Activated naive CD8-positive, alpha-beta T cell treated with anti-CD3 and anti-CD28 coated beads, Interleukin-2, amount 10 ng/mL, durations not matched to agents 7 days and 5 days (primary cell): ENCODE measurements around the gene NLRP5. TPM values are rescaled to one million over a fixed set of nuclear protein-coding genes. Genes with fewer than 3 reads are reported as not detected.

Source experiments
- ATAC-seq: fragments of 150-1000 bp; cut with Tn5 transposase; one replicate; pipeline ENCODE4 v1.10.0; 2021; ENCODE audit warnings: low read depth, moderate library complexity
- POLR2A ChIA-PET: fragments of 350-600 bp; sonication (Branson Sonifier 250); formaldehyde crosslinking; loops from one replicate; lab custom pipeline; 2021; ENCODE audit warnings: antibody characterized with exemption; lab: Charles Lee
- DNase-seq: peaks from one replicate; pipeline ENCODE4 v3.0.0; 2021
- H3K27ac Mint-ChIP-seq: one replicate; pipeline ENCODE4 v1.8.0; 2022; ENCODE audit warnings: mild to moderate bottlenecking, mixed read lengths
- H3K27me3 Mint-ChIP-seq: one replicate; pipeline ENCODE4 v1.8.0; 2022; ENCODE audit warnings: mild to moderate bottlenecking, moderate library complexity, mixed read lengths
- H3K36me3 Mint-ChIP-seq: one replicate; pipeline ENCODE4 v1.8.0; 2021; ENCODE audit warnings: mild to moderate bottlenecking, mixed read lengths
- H3K4me1 Mint-ChIP-seq: one replicate; pipeline ENCODE4 v1.8.0; 2021; ENCODE audit warnings: mixed read lengths
- H3K4me3 Mint-ChIP-seq: one replicate; pipeline ENCODE4 v1.8.0; 2022; ENCODE audit warnings: mild to moderate bottlenecking, moderate library complexity, mixed read lengths
- H3K9me3 Mint-ChIP-seq: one replicate; pipeline ENCODE4 v1.8.0; 2021; ENCODE audit warnings: mixed read lengths
- total RNA-seq, 2 experiments: library from RNA; stranded (reverse); gene quantifications; one replicate each; pipeline ENCODE4 v1.2.3, GENCODE V29; 2021

The NLRP5 gene
- total RNA-seq, 2 experiments from 2014 or later = not detected

GRCh38 chr19:56106993-56107392 lies 120.4 kb downstream of the NLRP5 start:
- ATAC-seq (no peak), DNase-seq (no peak)
- Mint-ChIP-seq H3K27me3 (no peaks in the 10 kb centered on the region), H3K27ac (no peak overlapping the region), H3K9me3 (no peaks in the 10 kb centered on the region), H3K4me3 (no peak overlapping the region), H3K36me3 (peaks cover 2% of the 10 kb centered on the region), H3K4me1 (peaks cover 20% of the 10 kb centered on the region)
- POLR2A ChIA-PET = interaction anchor here (1.1 kb wide), 1 partner anchor 14 kb away, joined by 3 read pairs; the partner anchor contains the start of gene ZNF787

- Mint-ChIP-seq H3K4me3 (no peak overlapping the region), H3K27ac (no peak overlapping the region), H3K4me1 (peaks cover 25% of the 10 kb centered on the region), H3K9me3 (no peaks in the 10 kb centered on the region), H3K36me3 (peaks cover 2% of the 10 kb centered on the region), H3K27me3 (no peaks in the 10 kb centered on the region)
- POLR2A ChIA-PET = interaction anchor here (1.1 kb wide), 1 partner anchor 13 kb away, joined by 3 read pairs; the partner anchor contains the start of gene ZNF787
- no peak for DNase-seq
- ATAC-seq = no peak
These were observed 121.2 kb downstream of the NLRP5 start for GRCh38 chr19:56107626-56108351.

GRCh38 chr19:56108447-56109195 lies 122.0 kb downstream of the NLRP5 start:
- DNase-seq (no peak), ATAC-seq (no peak)
- no peaks in the 10 kb centered on the region for H3K27me3 Mint-ChIP-seq
- POLR2A ChIA-PET = interaction anchor here (1.1 kb wide), 1 partner anchor 12 kb away, joined by 3 read pairs; the partner anchor contains the start of gene ZNF787
- H3K36me3 Mint-ChIP-seq = peaks cover 4% of the 10 kb centered on the region
- H3K4me1 Mint-ChIP-seq = peaks cover 31% of the 10 kb centered on the region
- no peak overlapping the region for H3K4me3 Mint-ChIP-seq
- H3K9me3 Mint-ChIP-seq = no peaks in the 10 kb centered on the region
- H3K27ac Mint-ChIP-seq = no peak overlapping the region

- POLR2A ChIA-PET = no interaction called here
- ATAC-seq (no peak), DNase-seq (no peak)
- no peak overlapping the region for H3K4me3 Mint-ChIP-seq
- no peaks in the 10 kb centered on the region for H3K9me3 Mint-ChIP-seq
- H3K27me3 Mint-ChIP-seq = no peaks in the 10 kb centered on the region
- peaks cover 4% of the 10 kb centered on the region for H3K36me3 Mint-ChIP-seq
- no peak overlapping the region for H3K27ac Mint-ChIP-seq
- H3K4me1 Mint-ChIP-seq = peaks cover 32% of the 10 kb centered on the region
These were observed 122.7 kb downstream of the NLRP5 start for GRCh38 chr19:56109226-56109625.

GRCh38 chr19:56110515-56111448 lies 124.2 kb downstream of the NLRP5 start:
- POLR2A ChIA-PET = interaction anchor here (1.3 kb wide), 1 partner anchor 10 kb away, joined by 3 read pairs; the partner anchor contains the start of gene ZNF787

More at GRCh38 chr19:56110515-56111448, 124.2 kb downstream of the NLRP5 start:
- H3K9me3 Mint-ChIP-seq = no peaks in the 10 kb centered on the region
- no peak overlapping the region for H3K4me3 Mint-ChIP-seq
- H3K4me1 Mint-ChIP-seq = peaks cover 32% of the 10 kb centered on the region
- H3K36me3 Mint-ChIP-seq = peaks cover 4% of the 10 kb centered on the region
- DNase-seq (no peak), ATAC-seq (no peak)
- H3K27ac Mint-ChIP-seq = no peak overlapping the region
- H3K27me3 Mint-ChIP-seq = no peaks in the 10 kb centered on the region

Other genes with a start within 250 kb of the NLRP5 start
- gene NLRP9, start 248.4 kb upstream of the NLRP5 start, total RNA-seq = not detected
- gene RFPL4A, start 227.7 kb upstream of the NLRP5 start, total RNA-seq = not detected
- gene RFPL4AL1, start 217.7 kb upstream of the NLRP5 start, total RNA-seq = not detected
- gene NLRP11, start 154.8 kb upstream of the NLRP5 start, total RNA-seq = not detected
- not detected for gene NLRP4, start 150.2 kb upstream of the NLRP5 start, total RNA-seq
- gene NLRP13, start 54.4 kb upstream of the NLRP5 start, total RNA-seq = not detected
- not detected for gene NLRP8, start 38.9 kb upstream of the NLRP5 start, total RNA-seq
- 10 to 100 TPM; 29.1 to 32.2 TPM for gene ZNF787, start 134.5 kb downstream of the NLRP5 start, total RNA-seq
- 10 to 100 TPM; 31.7 to 37.4 TPM for gene ZNF444, start 154.5 kb downstream of the NLRP5 start, total RNA-seq
- not detected for gene GALP, start 189.2 kb downstream of the NLRP5 start, total RNA-seq
- gene ZSCAN5B, start 211.0 kb downstream of the NLRP5 start, total RNA-seq = under 1 TPM in 1 of 2 experiments, not detected in 1; 0.20 TPM
- gene ZSCAN5C, start 215.5 kb downstream of the NLRP5 start, total RNA-seq = not detected